ENCODE data around the gene MRGPRD. TPM values are rescaled to one million over a fixed set of nuclear protein-coding genes. Genes with fewer than 3 reads are reported as not detected.

Gene MRGPRD
- total RNA-seq, 1 donor from 2014 or later, result not detected

DNA sequence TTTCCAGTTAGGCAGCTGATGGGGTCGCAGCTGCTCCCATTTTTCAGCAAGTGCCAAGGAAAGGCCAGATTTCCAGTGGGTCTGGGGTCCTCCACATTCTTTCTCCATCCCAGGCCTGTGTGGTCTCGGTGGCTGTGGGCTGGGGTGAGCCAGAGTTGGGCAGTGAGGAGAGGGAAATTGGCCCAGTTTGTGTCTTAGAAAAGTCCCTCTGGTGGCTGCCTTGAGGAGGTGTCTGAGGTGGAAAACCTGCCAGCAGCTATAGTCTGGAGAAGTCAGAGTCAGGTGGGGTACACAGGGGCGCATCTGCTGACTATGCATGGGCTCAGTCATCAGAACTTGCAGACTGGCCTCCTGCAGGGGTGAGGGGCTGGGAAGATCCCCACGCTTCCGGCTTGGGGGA lies 30.5 kb downstream of the MRGPRD start:
- Histone ChIP-seq H3K36me3 (no peaks in the 10 kb centered on the region), H3K4me3 (no peak overlapping the region), H3K27ac (replicated peaks) (no peak overlapping the region), H3K4me1 (peaks cover 14% of the 10 kb centered on the region), H3K27me3 (ENCODE audit: low read depth) (no peaks in the 10 kb centered on the region), H3K9me3 (replicated peaks) (no peaks in the 10 kb centered on the region)
- intact Hi-C loops (cut with micrococcal nuclease), result no loop called here
- TF ChIP-seq, protein P1, sequence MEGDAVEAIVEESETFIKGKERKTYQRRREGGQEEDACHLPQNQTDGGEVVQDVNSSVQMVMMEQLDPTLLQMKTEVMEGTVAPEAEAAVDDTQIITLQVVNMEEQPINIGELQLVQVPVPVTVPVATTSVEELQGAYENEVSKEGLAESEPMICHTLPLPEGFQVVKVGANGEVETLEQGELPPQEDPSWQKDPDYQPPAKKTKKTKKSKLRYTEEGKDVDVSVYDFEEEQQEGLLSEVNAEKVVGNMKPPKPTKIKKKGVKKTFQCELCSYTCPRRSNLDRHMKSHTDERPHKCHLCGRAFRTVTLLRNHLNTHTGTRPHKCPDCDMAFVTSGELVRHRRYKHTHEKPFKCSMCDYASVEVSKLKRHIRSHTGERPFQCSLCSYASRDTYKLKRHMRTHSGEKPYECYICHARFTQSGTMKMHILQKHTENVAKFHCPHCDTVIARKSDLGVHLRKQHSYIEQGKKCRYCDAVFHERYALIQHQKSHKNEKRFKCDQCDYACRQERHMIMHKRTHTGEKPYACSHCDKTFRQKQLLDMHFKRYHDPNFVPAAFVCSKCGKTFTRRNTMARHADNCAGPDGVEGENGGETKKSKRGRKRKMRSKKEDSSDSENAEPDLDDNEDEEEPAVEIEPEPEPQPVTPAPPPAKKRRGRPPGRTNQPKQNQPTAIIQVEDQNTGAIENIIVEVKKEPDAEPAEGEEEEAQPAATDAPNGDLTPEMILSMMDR (IDR thresholded peaks at IDR 0.05; ENCODE audit: borderline replicate concordance), result peak; percentile 23
- DNase-seq, result no peak

DNA sequence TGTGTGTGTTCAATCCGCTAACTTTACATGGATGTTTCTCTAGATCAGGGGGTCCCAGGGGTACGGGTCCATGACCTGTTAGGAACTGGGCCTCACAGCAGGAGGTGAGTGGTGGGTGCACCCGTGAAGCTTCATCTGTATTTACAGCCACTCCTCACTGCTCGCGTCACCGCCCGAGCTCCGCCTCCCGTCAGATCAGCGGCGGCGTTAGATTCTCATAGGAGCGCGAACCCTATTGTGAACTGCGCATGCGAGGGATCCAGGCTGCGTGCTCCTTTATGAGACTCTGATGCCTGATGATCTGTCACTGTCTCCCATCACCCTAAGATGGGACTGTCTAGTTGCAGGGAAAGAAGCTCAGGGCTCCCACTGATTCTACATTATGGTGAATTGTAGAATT lies 31.9 kb downstream of the MRGPRD start:
- TF ChIP-seq, protein P1 (IDR thresholded peaks at IDR 0.05; ENCODE audit: borderline replicate concordance), result no peak
- no peaks in the 10 kb centered on the region for H3K9me3 ChIP-seq (replicated peaks)
- H3K4me3 ChIP-seq, result no peak overlapping the region
- peaks cover 9% of the 10 kb centered on the region for H3K4me1 ChIP-seq
- DNase-seq, result no peak
- H3K27me3 ChIP-seq (ENCODE audit: low read depth), result no peaks in the 10 kb centered on the region
- intact Hi-C loops (cut with micrococcal nuclease), result no loop called here
- no peaks in the 10 kb centered on the region for H3K36me3 ChIP-seq
- no peak overlapping the region for H3K27ac ChIP-seq (replicated peaks)

DNA sequence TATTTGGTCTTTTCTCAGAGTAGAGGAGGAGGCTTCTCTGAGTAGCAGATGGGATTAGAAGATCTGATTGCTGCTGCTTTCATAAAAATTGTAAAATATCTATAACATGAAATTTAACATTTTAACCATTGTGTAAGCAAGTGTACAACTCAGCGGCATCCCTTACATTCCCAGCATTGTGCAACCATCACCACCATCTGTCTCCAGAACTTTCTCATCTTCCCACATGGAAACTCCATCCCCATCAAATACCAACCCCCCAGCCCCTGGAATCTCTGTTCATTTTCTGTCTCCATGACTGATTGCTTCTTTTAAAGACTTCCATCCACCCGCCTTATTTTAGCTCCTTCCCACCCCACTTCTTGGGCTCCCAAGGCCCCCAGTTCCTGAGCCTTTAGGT lies 32.3 kb downstream of the MRGPRD start:
- H3K27me3 ChIP-seq (ENCODE audit: low read depth), result no peaks in the 10 kb centered on the region
- intact Hi-C loops (cut with micrococcal nuclease), result no loop called here
- TF ChIP-seq, protein P1 (IDR thresholded peaks at IDR 0.05; ENCODE audit: borderline replicate concordance), result no peak
- no peak overlapping the region for H3K4me3 ChIP-seq
- no peak overlapping the region for H3K27ac ChIP-seq (replicated peaks)
- H3K9me3 ChIP-seq (replicated peaks), result no peaks in the 10 kb centered on the region
- H3K4me1 ChIP-seq, result peaks cover 9% of the 10 kb centered on the region
- no peak for DNase-seq
- no peaks in the 10 kb centered on the region for H3K36me3 ChIP-seq

- TF ChIP-seq, protein P1 (IDR thresholded peaks at IDR 0.05; ENCODE audit: borderline replicate concordance), result no peak
These were observed 33.6 kb downstream of the MRGPRD start for GRCh38 chr11:68947151-68947550.

GRCh38 chr11:68946416-68947090 lies 34.2 kb downstream of the MRGPRD start:
- intact Hi-C loops (cut with micrococcal nuclease), result no loop called here
- no peak for DNase-seq
- TF ChIP-seq, protein P1 (IDR thresholded peaks at IDR 0.05; ENCODE audit: borderline replicate concordance), result no peak
- no peaks in the 10 kb centered on the region for H3K27me3 ChIP-seq (ENCODE audit: low read depth)
- no peaks in the 10 kb centered on the region for H3K9me3 ChIP-seq (replicated peaks)
- H3K4me1 ChIP-seq, result peaks cover 12% of the 10 kb centered on the region
- no peaks in the 10 kb centered on the region for H3K36me3 ChIP-seq
- H3K27ac ChIP-seq (replicated peaks), result no peak overlapping the region
- H3K4me3 ChIP-seq, result no peak overlapping the region

More at GRCh38 chr11:68947151-68947550, 33.6 kb downstream of the MRGPRD start:
- H3K4me3 ChIP-seq, result no peak overlapping the region
- no peaks in the 10 kb centered on the region for H3K9me3 ChIP-seq (replicated peaks)
- intact Hi-C loops (cut with micrococcal nuclease), result no loop called here
- no peaks in the 10 kb centered on the region for H3K27me3 ChIP-seq (ENCODE audit: low read depth)
- H3K4me1 ChIP-seq, result peaks cover 12% of the 10 kb centered on the region
- H3K36me3 ChIP-seq, result no peaks in the 10 kb centered on the region
- H3K27ac ChIP-seq (replicated peaks), result no peak overlapping the region
- no peak for DNase-seq
